Ureter (tissue), 1 donor: ENCODE results near the gene ZNF804A. TPM values are rescaled to one million over a fixed set of nuclear protein-coding genes. Genes with fewer than 3 reads are reported as not detected.

Source experiments
- DNase-seq: peaks from one replicate; pipeline ENCODE4 v3.0.0-alpha.2; 2020; ENCODE audit warnings: low spot score
- total RNA-seq: library from RNA; stranded (reverse); gene quantifications from one replicate; pipeline ENCODE4 v1.2.4, GENCODE V29; 2023
- donor health status: DM: yes; HTN: yes; CAD: no.

The ZNF804A gene
- total RNA-seq, 1 donor from 2014 or later = 1.2 TPM

DNA sequence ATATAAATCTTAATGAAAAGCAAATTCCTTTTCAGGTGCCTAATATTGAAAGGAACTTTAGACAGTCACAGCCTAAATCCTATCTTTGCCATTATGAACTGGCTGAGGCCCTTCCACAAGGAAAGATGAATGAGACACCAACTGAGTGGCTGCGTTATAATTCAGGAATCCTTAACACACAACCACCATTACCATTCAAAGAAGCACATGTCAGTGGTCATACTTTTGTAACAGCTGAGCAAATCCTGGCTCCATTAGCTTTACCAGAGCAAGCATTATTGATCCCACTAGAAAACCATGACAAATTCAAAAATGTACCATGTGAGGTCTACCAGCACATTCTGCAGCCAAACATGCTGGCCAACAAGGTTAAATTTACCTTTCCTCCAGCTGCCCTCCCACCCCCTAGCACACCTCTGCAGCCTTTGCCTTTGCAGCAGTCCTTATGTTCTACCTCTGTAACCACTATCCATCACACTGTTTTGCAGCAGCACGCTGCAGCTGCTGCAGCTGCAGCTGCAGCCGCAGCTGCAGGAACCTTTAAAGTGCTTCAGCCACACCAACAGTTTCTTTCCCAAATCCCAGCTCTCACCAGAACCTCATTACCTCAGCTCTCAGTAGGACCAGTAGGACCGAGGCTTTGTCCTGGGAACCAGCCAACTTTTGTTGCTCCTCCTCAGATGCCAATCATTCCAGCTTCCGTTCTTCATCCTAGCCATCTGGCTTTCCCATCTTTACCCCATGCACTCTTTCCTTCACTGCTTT lies 340.1 kb downstream of the ZNF804A start:
- no peak for DNase-seq

DNA sequence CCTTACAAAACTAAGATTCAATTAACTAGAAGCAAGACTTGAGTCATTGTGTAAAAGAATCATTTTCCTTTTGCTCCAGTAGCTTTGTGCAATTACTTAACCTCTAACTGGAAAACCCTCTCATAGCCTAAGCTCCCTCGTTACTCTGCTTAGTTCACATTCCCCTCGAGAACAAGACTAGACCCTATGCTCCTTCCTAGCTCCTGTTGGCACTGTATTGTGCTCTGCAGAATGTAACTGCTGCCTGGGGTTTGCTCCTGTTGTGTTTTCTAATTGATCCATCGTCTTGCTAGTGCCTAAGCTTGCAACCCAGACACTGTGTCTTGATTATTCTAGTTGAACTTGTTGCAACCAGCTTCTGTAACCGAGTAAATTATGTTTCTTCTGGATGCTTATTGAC lies 347.0 kb downstream of the ZNF804A start:
- no peak for DNase-seq

DNA sequence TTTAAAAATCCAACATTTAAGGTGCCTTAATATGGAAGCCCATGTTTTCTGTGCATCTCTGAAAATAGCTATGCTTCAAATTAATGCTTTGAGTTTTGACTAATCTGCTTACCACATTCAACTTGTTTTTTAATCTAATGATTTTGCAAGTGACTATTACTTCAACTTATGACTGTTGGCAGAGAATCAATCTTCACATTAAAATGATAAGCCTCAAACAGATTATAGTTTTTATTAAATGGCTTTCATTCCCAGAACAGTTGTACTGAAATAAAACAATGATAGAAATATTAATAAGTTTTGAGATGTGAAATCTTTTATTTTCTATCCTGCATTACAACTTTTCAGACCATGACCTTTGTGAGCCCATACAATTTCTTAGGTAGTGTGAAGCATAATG lies 347.5 kb downstream of the ZNF804A start:
- no peak for DNase-seq

- no peak for DNase-seq
These were observed 358.5 kb downstream of the ZNF804A start for GRCh38 chr2:184956856-184957255.

DNA sequence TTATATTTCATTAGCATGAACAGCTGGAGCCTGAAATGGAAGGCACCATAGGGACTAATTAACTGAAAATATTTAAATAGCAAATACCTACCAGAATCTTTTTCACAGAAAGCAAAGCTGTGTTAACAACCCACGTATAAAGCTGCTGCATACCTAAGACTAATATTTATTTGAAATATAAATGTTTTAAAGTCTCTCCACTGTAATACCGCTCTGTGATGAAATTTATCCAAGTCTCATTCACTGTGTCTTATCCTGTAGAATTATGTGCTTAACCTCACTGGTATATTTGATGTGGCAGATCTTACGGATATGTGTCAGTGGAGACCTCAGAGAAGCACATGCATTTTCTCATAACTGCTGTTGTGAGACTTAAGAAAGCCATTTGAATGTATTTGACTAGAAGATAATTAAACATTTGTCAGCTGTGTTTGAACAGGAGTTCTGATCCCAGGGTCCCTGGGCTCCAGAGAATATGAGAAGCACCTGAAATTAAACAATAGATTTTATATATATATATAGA lies 373.3 kb downstream of the ZNF804A start:
- DNase-seq = no peak
